Neuronal stem cell (in vitro differentiated cells): Measurements from ENCODE around the gene GNAT2.

ENCODE experiments used
- DNase-seq: peaks from one replicate; pipeline ENCODE4 v3.0.0-alpha.2; 2013; ENCODE audit warnings: low spot score
- H2AFZ ChIP-seq: one replicate; pipeline ENCODE4 v1.6.1; 2013; ENCODE audit warnings: mild to moderate bottlenecking, low read length, inconsistent platforms
- H2AK5ac ChIP-seq: 2 replicates; pipeline ENCODE4 v1.6.1; 2013; ENCODE audit warnings: low read depth, mild to moderate bottlenecking, inconsistent platforms, low read length, moderate library complexity, mixed read lengths
- H2BK120ac ChIP-seq: 2 replicates; pipeline ENCODE4 v1.6.1; 2013; ENCODE audit warnings: low read depth, mild to moderate bottlenecking, inconsistent platforms, low read length, moderate library complexity, mixed read lengths
- H2BK12ac ChIP-seq: one replicate; pipeline ENCODE4 v1.6.1; 2013; ENCODE audit warnings: low read length, inconsistent platforms
- H2BK15ac ChIP-seq: 2 replicates; pipeline ENCODE4 v1.6.1; 2013; ENCODE audit warnings: mild to moderate bottlenecking, low read length, inconsistent platforms, mixed read lengths
- H2BK5ac ChIP-seq: one replicate; pipeline ENCODE4 v1.6.1; 2013; ENCODE audit warnings: inconsistent platforms, mild to moderate bottlenecking, low read length, moderate library complexity
- H3K14ac ChIP-seq: one replicate; pipeline ENCODE4 v1.6.1; 2013; ENCODE audit warnings: low read length, inconsistent platforms
- H3K18ac ChIP-seq: 2 replicates; pipeline ENCODE4 v1.6.1; 2013; ENCODE audit warnings: low read length, inconsistent platforms
- H3K23ac ChIP-seq: 2 replicates; pipeline ENCODE4 v1.6.1; 2013; ENCODE audit warnings: low read depth, mild to moderate bottlenecking, mixed read lengths, low read length, inconsistent platforms; ENCODE audit not compliant: poor library complexity
- H3K27ac ChIP-seq: replicated peaks from 3 replicates; pipeline ENCODE4 v1.5.1; 2013; ENCODE audit warnings: low read length, inconsistent platforms
- H3K27me3 ChIP-seq, 3 experiments: 2 replicates each; pipeline ENCODE4 v1.6.1; 2013; ENCODE audit warnings: low read length in 3 of 3, mild to moderate bottlenecking in 2 of 3, inconsistent platforms in 1 of 3, low read depth in 1 of 3, mixed read lengths in 1 of 3, moderate library complexity in 1 of 3; ENCODE audit not compliant: control insufficient read depth in 3 of 3, insufficient read depth in 3 of 3
- H3K36me3 ChIP-seq, 2 donors: replicated peaks in 1 of 2; 2 replicates each; pipeline ENCODE4 v1.6.1; 2013; ENCODE audit warnings: low read length in 2 of 2; ENCODE audit not compliant: control insufficient read depth in 2 of 2, insufficient read depth in 2 of 2
- H3K4ac ChIP-seq: 2 replicates; pipeline ENCODE4 v1.6.1; 2013; ENCODE audit warnings: inconsistent platforms, mild to moderate bottlenecking, low read length, moderate library complexity
- H3K4me1 ChIP-seq, 2 donors: 1 replicate in 1 of 2; 2 replicates in 1 of 2; pipeline ENCODE4 v1.6.1; 2013; ENCODE audit warnings: low read length in 2 of 2, low read depth in 1 of 2; ENCODE audit not compliant: control insufficient read depth in 2 of 2, insufficient read depth in 1 of 2
- H3K4me2 ChIP-seq: one replicate; pipeline ENCODE4 v1.6.1; 2013; ENCODE audit warnings: mild to moderate bottlenecking, low read length, inconsistent platforms; ENCODE audit not compliant: insufficient read depth, poor library complexity, severe bottlenecking
- H3K4me3 ChIP-seq, 2 donors: 2 replicates each; pipeline ENCODE4 v1.5.1; 2013; ENCODE audit warnings: low read length in 2 of 2, mild to moderate bottlenecking in 2 of 2, inconsistent platforms in 1 of 2, moderate library complexity in 1 of 2
- H3K79me1 ChIP-seq: one replicate; pipeline ENCODE4 v1.6.1; 2013; ENCODE audit warnings: low read depth, mild to moderate bottlenecking, inconsistent platforms, low read length, moderate library complexity
- H3K9ac ChIP-seq: one replicate; pipeline ENCODE4 v1.6.1; 2013; ENCODE audit warnings: mild to moderate bottlenecking, low read depth, low read length, inconsistent platforms; ENCODE audit not compliant: poor library complexity
- H3K9me3 ChIP-seq, 2 donors: replicated peaks in 1 of 2; 2 replicates each; pipeline versions ENCODE3 to v1.6.1; 2013; ENCODE audit warnings: low read length in 2 of 2, mild to moderate bottlenecking in 2 of 2, inconsistent platforms in 1 of 2, low read depth in 1 of 2, mixed read lengths in 1 of 2, moderate library complexity in 1 of 2; ENCODE audit not compliant: control insufficient read depth in 2 of 2, insufficient read depth in 1 of 2
- H4K8ac ChIP-seq: one replicate; pipeline ENCODE4 v1.6.1; 2013; ENCODE audit warnings: low read depth, mild to moderate bottlenecking, inconsistent platforms, low read length, moderate library complexity
- H4K91ac ChIP-seq: one replicate; pipeline ENCODE4 v1.6.1; 2013; ENCODE audit warnings: low read length, low read depth, mild to moderate bottlenecking, inconsistent platforms; ENCODE audit not compliant: poor library complexity
- WGBS, 2 donors: extraction: QIAGEN DNeasy Blood & Tissue Kit; methylation state at CpG; one replicate each; pipeline ENCODE4 v1.1.7; 2013; ENCODE audit warnings: missing lambda C conversion rate in 2 of 2, mixed read lengths in 1 of 2; ENCODE audit not compliant: insufficient read length in 2 of 2, insufficient replicate concordance in 1 of 2; ENCODE audit errors: extremely low coverage in 2 of 2; 5-methylcytosine and 5-hydroxymethylcytosine counted together

GNAT2 gene

GRCh38 chr1:109584766-109585165 is 34.6 kb downstream of the GNAT2 start:
- no peak overlapping the region for H2BK15ac ChIP-seq
- H3K4ac ChIP-seq, result no peak overlapping the region
- H2BK5ac ChIP-seq, result no peak overlapping the region
- no peaks in the 10 kb centered on the region for H3K9me3 ChIP-seq
- no peak for DNase-seq
- no peak overlapping the region for H2BK12ac ChIP-seq
- H3K4me3 ChIP-seq, result no peak overlapping the region
- H4K8ac ChIP-seq, result no peak overlapping the region
- no peak overlapping the region for H2BK120ac ChIP-seq
- no CpG with 5 or more reads among the region's 1 CpG for WGBS, 2 donors
- no peaks in the 10 kb centered on the region for H3K27me3 ChIP-seq
- no peaks in the 10 kb centered on the region for H3K4me1 ChIP-seq
- no peak overlapping the region for H3K18ac ChIP-seq
- H3K9ac ChIP-seq, result no peak overlapping the region
- peaks cover 1% of the 10 kb centered on the region for H3K79me1 ChIP-seq
- no peak overlapping the region for H3K14ac ChIP-seq
- no peak overlapping the region for H3K4me2 ChIP-seq
- no peak overlapping the region for H2AK5ac ChIP-seq
- H4K91ac ChIP-seq, result no peak overlapping the region
- H2AFZ ChIP-seq, result no peak overlapping the region
- no peak overlapping the region for H3K23ac ChIP-seq
- H3K27ac ChIP-seq, result no peak overlapping the region
- peaks cover 8 to 95% of the 10 kb centered on the region in 2 donors for H3K36me3 ChIP-seq

- Histone ChIP-seq H3K4me3 (no peak overlapping the region), H3K27me3 (no peaks in the 10 kb centered on the region), H4K91ac (no peak overlapping the region), H2BK15ac (no peak overlapping the region), H3K18ac (no peak overlapping the region), H2BK12ac (no peak overlapping the region), H2AK5ac (no peak overlapping the region), H2BK120ac (no peak overlapping the region), H3K4me1 (no peaks in the 10 kb centered on the region), H3K79me1 (peaks cover 1% of the 10 kb centered on the region), H3K23ac (no peak overlapping the region), H3K4ac (no peak overlapping the region), H3K14ac (no peak overlapping the region), H3K27ac (no peak overlapping the region), H3K9me3 (no peaks in the 10 kb centered on the region), H3K9ac (no peak overlapping the region), H2AFZ (no peak overlapping the region), H3K36me3 (peaks cover 5 to 93% of the 10 kb centered on the region in 2 donors), H2BK5ac (no peak overlapping the region), H3K4me2 (no peak overlapping the region), H4K8ac (no peak overlapping the region)
- WGBS, 2 donors, result no CpG with 5 or more reads among the region's 2 CpGs
- no peak for DNase-seq
These were observed 37.4 kb downstream of the GNAT2 start for GRCh38 chr1:109582021-109582420.

DNA sequence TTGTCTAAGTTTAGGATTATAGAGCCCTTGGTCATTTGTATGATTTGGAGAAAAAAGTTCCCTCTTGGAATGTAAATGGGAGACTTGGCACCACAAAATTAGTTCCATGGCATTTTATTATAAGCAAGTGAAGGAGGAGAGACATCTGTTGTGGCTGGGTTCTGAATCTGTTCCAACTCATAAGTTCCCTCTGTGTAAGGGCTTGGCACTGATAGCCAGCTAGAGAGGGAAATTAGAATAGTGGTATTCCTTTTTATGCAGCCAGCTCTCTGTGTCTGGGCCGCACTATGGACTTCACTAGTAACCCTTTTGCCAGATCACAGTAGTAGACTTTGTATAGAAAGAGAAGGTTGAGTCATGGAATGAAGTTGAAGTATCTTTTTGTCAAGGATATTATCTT is 39.9 kb downstream of the GNAT2 start:
- H3K27ac ChIP-seq, result no peak overlapping the region
- WGBS, 2 donors, result no CpG with 5 or more reads among the region's 1 CpG
- no peaks in the 10 kb centered on the region for H3K4me1 ChIP-seq
- H4K91ac ChIP-seq, result no peak overlapping the region
- H3K4me2 ChIP-seq, result no peak overlapping the region
- no peak overlapping the region for H4K8ac ChIP-seq
- no peak overlapping the region for H2AFZ ChIP-seq
- H3K79me1 ChIP-seq, result peaks cover 1% of the 10 kb centered on the region
- no peak overlapping the region for H2BK5ac ChIP-seq
- H2BK12ac ChIP-seq, result no peak overlapping the region
- H3K9ac ChIP-seq, result no peak overlapping the region
- H2BK15ac ChIP-seq, result no peak overlapping the region
- no peak overlapping the region for H3K4ac ChIP-seq
- DNase-seq, result no peak
- H2BK120ac ChIP-seq, result no peak overlapping the region
- no peak overlapping the region for H3K23ac ChIP-seq
- H3K14ac ChIP-seq, result no peak overlapping the region
- no peak overlapping the region for H2AK5ac ChIP-seq
- no peaks in the 10 kb centered on the region for H3K9me3 ChIP-seq
- H3K18ac ChIP-seq, result no peak overlapping the region
- H3K27me3 ChIP-seq, result no peaks in the 10 kb centered on the region
- H3K4me3 ChIP-seq, result no peak overlapping the region
- peaks cover 0 to 89% of the 10 kb centered on the region in 2 donors for H3K36me3 ChIP-seq

DNA sequence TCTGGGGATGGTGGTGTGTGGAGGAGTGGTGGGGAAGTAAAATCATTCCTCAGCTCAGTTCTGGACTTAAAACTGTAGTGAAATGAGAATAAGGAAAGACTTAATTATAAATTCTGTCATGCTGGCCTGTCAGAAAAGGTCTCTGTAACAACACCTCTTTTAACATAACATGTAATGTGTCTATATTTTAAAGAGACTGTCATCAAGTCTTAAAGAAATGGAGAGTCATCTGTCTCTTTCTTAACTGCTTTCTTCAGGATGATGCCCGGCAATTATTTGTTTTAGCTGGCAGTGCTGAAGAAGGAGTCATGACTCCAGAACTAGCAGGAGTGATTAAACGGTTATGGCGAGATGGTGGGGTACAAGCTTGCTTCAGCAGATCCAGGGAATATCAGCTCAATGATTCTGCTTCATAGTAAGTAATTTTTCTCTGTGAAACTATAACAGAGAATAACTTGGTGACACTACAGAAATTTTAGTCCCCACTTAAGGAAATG is 40.4 kb downstream of the GNAT2 start:
- Histone ChIP-seq H3K4me3 (no peak overlapping the region), H2AFZ (no peak overlapping the region), H3K27ac (no peak overlapping the region), H3K23ac (no peak overlapping the region), H3K36me3 (peaks cover 0 to 89% of the 10 kb centered on the region in 2 donors), H2BK15ac (no peak overlapping the region), H3K14ac (no peak overlapping the region), H3K4me2 (no peak overlapping the region), H3K9me3 (no peaks in the 10 kb centered on the region), H3K18ac (no peak overlapping the region), H3K9ac (no peak overlapping the region), H3K4me1 (no peaks in the 10 kb centered on the region), H3K79me1 (peaks cover 1% of the 10 kb centered on the region), H2BK120ac (no peak overlapping the region), H2BK5ac (no peak overlapping the region), H2AK5ac (no peak overlapping the region), H3K27me3 (no peaks in the 10 kb centered on the region), H3K4ac (no peak overlapping the region), H4K91ac (no peak overlapping the region), H4K8ac (no peak overlapping the region), H2BK12ac (no peak overlapping the region)
- WGBS, 2 donors, result no CpG with 5 or more reads among the region's 3 CpGs
- DNase-seq, result no peak
